GM15510 (cell line): ENCODE results near the gene GSTO2.

Experiments
- POLR2A ChIP-seq: IDR thresholded peaks from 3 replicates; pipeline ENCODE4 v1.6.1; 2011; ENCODE audit warnings: borderline replicate concordance; ENCODE audit not compliant: insufficient read length; ENCODE audit errors: extremely low read depth

GSTO2 gene

GRCh38 chr10:104267721-104268404 lies 1.1 kb upstream of the GSTO2 start:
- no peak for TF ChIP-seq POLR2A

GRCh38 chr10:104268405-104268712 lies 625 bp upstream of the GSTO2 start:
- TF ChIP-seq POLR2A = no peak

GRCh38 chr10:104273286-104273685 lies 4.3 kb downstream of the GSTO2 start:
- no peak for TF ChIP-seq POLR2A

GRCh38 chr10:104273899-104274575 lies 5.1 kb downstream of the GSTO2 start:
- TF ChIP-seq POLR2A = no peak

- no peak for TF ChIP-seq POLR2A
Measured at GRCh38 chr10:104274762-104275721, 6.1 kb downstream of the GSTO2 start.

- no peak for TF ChIP-seq POLR2A
Measured at GRCh38 chr10:104276192-104276591, 7.2 kb downstream of the GSTO2 start.

- no peak for TF ChIP-seq POLR2A
Measured at GRCh38 chr10:104277785-104278184, 8.8 kb downstream of the GSTO2 start.

- no peak for TF ChIP-seq POLR2A
Measured at GRCh38 chr10:104279550-104280259, 10.7 kb downstream of the GSTO2 start.

GRCh38 chr10:104281694-104282093 lies 12.7 kb downstream of the GSTO2 start:
- no peak for TF ChIP-seq POLR2A

GRCh38 chr10:104284846-104285245 lies 15.9 kb downstream of the GSTO2 start:
- no peak for TF ChIP-seq POLR2A

GRCh38 chr10:104286939-104287338 lies 18.0 kb downstream of the GSTO2 start:
- TF ChIP-seq POLR2A = no peak

- no peak for TF ChIP-seq POLR2A
Measured at GRCh38 chr10:104288355-104288754, 19.4 kb downstream of the GSTO2 start.

- no peak for TF ChIP-seq POLR2A
Measured at GRCh38 chr10:104291439-104291951, 22.5 kb downstream of the GSTO2 start.

GRCh38 chr10:104293011-104293410 lies 24.0 kb downstream of the GSTO2 start:
- TF ChIP-seq POLR2A = no peak
